ENCODE results near the gene CRACDL.

- TF ChIP-seq CTCF (IDR thresholded peaks at IDR 0.05; ENCODE audit: low read depth, low read length, poor library complexity, severe bottlenecking) (no peak), EZH2phosphoT487 (IDR thresholded peaks at IDR 0.05; ENCODE audit: borderline replicate concordance, low read length) (no peak)
These were observed 184.3 kb downstream of the CRACDL start for GRCh38 chr2:98751748-98752147.

Data from DOHH2 (cell line).